Keratinocyte (primary cell): Measurements from ENCODE around the gene NCF4. TPM values are rescaled to one million over a fixed set of nuclear protein-coding genes. Genes with fewer than 3 reads are reported as not detected.

Source experiments
- DNase-seq: peaks from one replicate; pipeline ENCODE4 v3.0.0-alpha.2; 2011; ENCODE audit warnings: low read depth, missing footprints, low spot score
- FAIRE-seq: peaks from 2 replicates; lab custom pipeline; 2011; peaks lifted over from hg19 to GRCh38; lab: Jason Lieb, UNC
- H2AFZ ChIP-seq: 2 replicates; pipeline ENCODE4 v1.6.0; 2012; ENCODE audit warnings: low read length, control low read depth, inconsistent platforms; ENCODE audit not compliant: control insufficient read depth
- H3K27ac ChIP-seq: 2 replicates; pipeline ENCODE4 v1.5.1; 2011; ENCODE audit warnings: low read length; ENCODE audit not compliant: control insufficient read depth, insufficient read depth
- H3K27me3 ChIP-seq: 3 replicates; pipeline ENCODE4 v1.6.0; 2011; ENCODE audit warnings: low read length; ENCODE audit not compliant: control insufficient read depth, insufficient read depth; ENCODE audit errors: extremely low read depth
- H3K36me3 ChIP-seq, 2 experiments: 2 replicates in 1 of 2; 3 replicates in 1 of 2; pipeline ENCODE4 v1.5.1; 2011; ENCODE audit warnings: low read length in 2 of 2, mild to moderate bottlenecking in 1 of 2; ENCODE audit not compliant: control insufficient read depth in 2 of 2, insufficient read depth in 2 of 2; ENCODE audit errors: extremely low read depth in 1 of 2
- H3K4me1 ChIP-seq: 3 replicates; pipeline ENCODE4 v1.5.1; 2011; ENCODE audit warnings: low read length; ENCODE audit not compliant: control insufficient read depth, insufficient read depth; ENCODE audit errors: extremely low read depth
- H3K4me2 ChIP-seq: 3 replicates; pipeline ENCODE4 v1.6.0; 2011; ENCODE audit warnings: low read depth, low read length; ENCODE audit not compliant: control insufficient read depth, insufficient read depth; ENCODE audit errors: extremely low read depth
- H3K4me3 ChIP-seq, 3 experiments: fragments of 200-600 bp in 1 of 3; sonication (generic) in 1 of 3; 2 replicates in 2 of 3; 3 replicates in 1 of 3; pipeline ENCODE4 v1.5.1; 2011 to 2016; ENCODE audit warnings: low read length in 3 of 3, mild to moderate bottlenecking in 3 of 3, control low read depth in 2 of 3, inconsistent platforms in 1 of 3, low read depth in 1 of 3, mixed read lengths in 1 of 3, mixed run types in 1 of 3, moderate library complexity in 1 of 3; ENCODE audit not compliant: control insufficient read depth in 2 of 3, insufficient read depth in 2 of 3; ENCODE audit errors: extremely low read depth in 1 of 3
- H3K79me2 ChIP-seq: 2 replicates; pipeline ENCODE4 v1.6.0; 2012; ENCODE audit warnings: low read length; ENCODE audit not compliant: control insufficient read depth, insufficient read depth
- H3K9ac ChIP-seq: 3 replicates; pipeline ENCODE4 v1.6.0; 2011; ENCODE audit warnings: low read length; ENCODE audit not compliant: control insufficient read depth, insufficient read depth; ENCODE audit errors: extremely low read depth
- H3K9me1 ChIP-seq: 3 replicates; pipeline ENCODE4 v1.6.0; 2011; ENCODE audit warnings: low read length; ENCODE audit not compliant: control insufficient read depth, insufficient read depth; ENCODE audit errors: extremely low read depth
- H3K9me3 ChIP-seq: 2 replicates; pipeline ENCODE4 v1.5.1; 2012; ENCODE audit warnings: low read depth, low read length; ENCODE audit not compliant: control insufficient read depth
- H4K20me1 ChIP-seq: 3 replicates; pipeline ENCODE4 v1.6.0; 2011; ENCODE audit warnings: low read length; ENCODE audit not compliant: control insufficient read depth, insufficient read depth; ENCODE audit errors: extremely low read depth
- CTCF ChIP-seq, 3 experiments: IDR thresholded peaks in 1 of 3; conservative IDR thresholded peaks in 1 of 3; optimal IDR thresholded peaks in 1 of 3; 2 replicates in 2 of 3; 3 replicates in 1 of 3; pipeline versions ENCODE3 to v1.5.1; 2011; ENCODE audit warnings: low read length in 3 of 3, mild to moderate bottlenecking in 3 of 3, moderate library complexity in 2 of 3, control low read depth in 1 of 3, inconsistent platforms in 1 of 3; ENCODE audit not compliant: insufficient read depth in 2 of 3; ENCODE audit errors: extremely low read depth in 1 of 3
- EZH2 ChIP-seq: IDR thresholded peaks from one replicate; pipeline ENCODE4 v1.6.1; 2012; ENCODE audit warnings: inconsistent platforms, mild to moderate bottlenecking, low read length, moderate library complexity
- dilution Hi-C: fragments of 300-500 bp; cut with MboI; formaldehyde crosslinking; loops from one replicate; pipeline ENCODE4 v1.7.0; 2020; ENCODE audit warnings: low sequenced_read_pairs; ENCODE audit not compliant: extremely low pct_ligation_motif_present
- polyA plus RNA-seq, 5 experiments: library from polyadenylated mRNA; depleted of rRNA in 3 of 5; stranded (reverse) in 3 of 5; stranded (forward) in 1 of 5; unstranded in 1 of 5; fragments of >200 nt; gene quantifications; 1 replicate in 1 of 5; 2 replicates in 3 of 5; 3 replicates in 1 of 5; pipeline versions ENCODE4 v1.2.1 to v1.2.3, GENCODE V29; 2011 to 2012; ENCODE audit warnings: missing spikeins in 2 of 5, low read depth in 1 of 5, low replicate concordance in 1 of 5

NCF4 gene
- polyA plus RNA-seq, 1 donor (not counting 4 experiments of a cell fraction or from before 2014, with no cell fraction given) = 0.42 TPM

DNA sequence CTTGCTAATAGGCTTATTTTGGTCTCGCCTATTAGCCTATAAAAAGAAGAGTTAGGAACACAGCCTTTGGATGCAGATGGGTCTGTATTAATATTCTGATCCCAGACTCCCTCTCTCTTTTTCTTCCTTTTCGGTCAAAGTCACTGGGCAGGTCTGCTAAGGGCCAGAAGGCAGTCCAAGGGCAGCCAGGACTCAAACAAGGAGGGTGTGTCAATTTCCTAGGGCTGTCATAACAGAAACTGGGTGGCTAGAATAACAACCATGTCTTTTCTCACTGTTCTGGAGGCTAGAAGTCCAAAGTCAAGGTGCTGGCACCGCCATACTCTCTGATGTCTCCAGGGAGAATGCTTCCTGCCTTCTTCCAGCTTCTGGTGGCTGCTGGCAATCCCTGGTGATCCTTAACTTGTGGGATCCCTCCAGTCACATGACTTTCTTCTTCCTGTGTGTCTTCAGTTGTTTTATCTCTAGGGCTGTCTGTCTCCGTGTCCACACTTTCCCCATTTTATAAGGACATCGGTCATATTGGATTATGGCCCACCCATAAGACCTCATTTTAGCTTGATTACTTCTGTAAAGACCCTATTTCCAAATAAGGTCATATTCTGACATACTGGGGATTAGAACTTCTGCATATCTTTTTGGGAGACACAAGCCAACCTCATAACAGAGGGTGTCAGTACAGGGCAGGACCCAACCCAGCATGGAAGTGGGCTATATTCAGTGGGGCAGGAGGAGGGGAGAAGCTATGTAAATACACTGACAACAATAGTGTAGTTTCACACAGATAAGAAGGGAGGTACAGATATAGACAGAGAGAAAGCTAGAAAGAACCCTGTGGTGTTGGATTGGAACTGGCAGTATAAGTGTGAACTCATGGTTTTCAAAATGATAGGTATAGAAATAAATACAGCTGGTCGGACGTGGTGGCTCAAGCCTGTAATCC, 46.7 kb downstream of the NCF4 start:
- Histone ChIP-seq H3K79me2 (no peaks in the 10 kb centered on the region), H2AFZ (no peak overlapping the region), H3K9ac (no peak overlapping the region), H3K4me3 (no peak overlapping the region), H3K4me2 (no peak overlapping the region), H3K4me1 (no peaks in the 10 kb centered on the region), H3K27me3 (peaks cover 6% of the 10 kb centered on the region), H4K20me1 (no peaks in the 10 kb centered on the region), H3K9me3 (no peaks in the 10 kb centered on the region), H3K9me1 (no peaks in the 10 kb centered on the region), H3K36me3 (no peaks in the 10 kb centered on the region), H3K27ac (no peak overlapping the region)
- dilution Hi-C loops = no loop called here
- FAIRE-seq (no peak), DNase-seq (no peak)
- TF ChIP-seq EZH2 (no peak), CTCF (optimal IDR thresholded peaks at IDR 0.05 in 1 of 3, IDR thresholded peaks at IDR 0.05 in 1 of 3, conservative IDR thresholded peaks at IDR 0.05 in 1 of 3; ENCODE audit: extremely low read depth in 1 of 3, insufficient read depth in 2 of 3, low read length in 3 of 3) (no peak)

- Histone ChIP-seq H3K9ac (no peak overlapping the region), H3K27me3 (peaks cover 3% of the 10 kb centered on the region), H2AFZ (no peak overlapping the region), H3K79me2 (no peaks in the 10 kb centered on the region), H3K4me1 (no peaks in the 10 kb centered on the region), H3K36me3 (no peaks in the 10 kb centered on the region), H3K9me1 (no peaks in the 10 kb centered on the region), H4K20me1 (no peaks in the 10 kb centered on the region), H3K27ac (no peak overlapping the region), H3K9me3 (no peaks in the 10 kb centered on the region), H3K4me2 (no peak overlapping the region), H3K4me3 (no peak overlapping the region)
- no peak for TF ChIP-seq EZH2
- no peak for TF ChIP-seq CTCF (optimal IDR thresholded peaks at IDR 0.05 in 1 of 3, IDR thresholded peaks at IDR 0.05 in 1 of 3, conservative IDR thresholded peaks at IDR 0.05 in 1 of 3; ENCODE audit: extremely low read depth in 1 of 3, insufficient read depth in 2 of 3, low read length in 3 of 3)
- dilution Hi-C loops = no loop called here
- FAIRE-seq = no peak
- DNase-seq = no peak
Measured at GRCh38 chr22:36910461-36910860, 49.7 kb downstream of the NCF4 start.
